Right atrium auricular region (tissue), 2 donors: ENCODE data around the gene UBE2D2. TPM values are rescaled to one million over a fixed set of nuclear protein-coding genes. Genes with fewer than 3 reads are reported as not detected.
"Not testable (repeated sequence)": the region's sequence is repeated elsewhere in the genome, so short reads cannot be mapped to it uniquely, and the experiment has no call there.

ENCODE experiments used
- DNase-seq: peaks from one replicate; pipeline ENCODE4 v3.0.0-alpha.2; 2019; ENCODE audit warnings: low spot score
- H3K27ac ChIP-seq, 2 donors: fragments of 200-600 bp; sonication (generic); 1 replicate in 1 of 2; 2 replicates in 1 of 2; pipeline ENCODE4 v1.5.1; 2016 to 2019
- H3K27me3 ChIP-seq, 2 donors: fragments of 200-600 bp; sonication (generic); one replicate each; pipeline versions ENCODE4 v1.5.1 to v1.6.0; 2017 to 2019
- H3K36me3 ChIP-seq: fragments of 200-600 bp; sonication (generic); one replicate; pipeline ENCODE4 v1.5.1; 2016
- H3K4me1 ChIP-seq, 2 donors: fragments of 200-600 bp; sonication (generic); one replicate each; pipeline versions ENCODE4 v1.5.1 to v1.6.0; 2017 to 2019
- H3K4me3 ChIP-seq, 2 donors: fragments of 200-600 bp; sonication (generic); 1 replicate in 1 of 2; 2 replicates in 1 of 2; pipeline ENCODE4 v1.5.1; 2017 to 2019; ENCODE audit warnings: mild to moderate bottlenecking in 1 of 2, moderate library complexity in 1 of 2
- H3K9me3 ChIP-seq, 2 donors: fragments of 200-600 bp; sonication (generic); one replicate each; pipeline ENCODE4 v1.5.1; 2019
- total RNA-seq, 2 donors: library from RNA; depleted of rRNA; stranded (reverse); fragments of >200 nt; gene quantifications; one replicate each; pipeline ENCODE4 v1.1.0, GENCODE V29; 2016
- TF ChIP-seq, protein P1 (sequence below), 2 donors: fragments of 200-600 bp; sonication (generic); IDR thresholded peaks; one replicate each; pipeline ENCODE4 v1.5.1; 2019; ENCODE audit warnings: antibody characterized with exemption in 2 of 2

UBE2D2 gene
- total RNA-seq, result 10 to 100 TPM; 54.3 to 73.6 TPM

- peak within 1 kb of the TSS; percentile 93 to 96 for H3K4me3 ChIP-seq
- no peaks in the 10 kb centered on the region for H3K36me3 ChIP-seq
- H3K9me3 ChIP-seq, result no peaks in the 10 kb centered on the region
- TF ChIP-seq, protein P1, sequence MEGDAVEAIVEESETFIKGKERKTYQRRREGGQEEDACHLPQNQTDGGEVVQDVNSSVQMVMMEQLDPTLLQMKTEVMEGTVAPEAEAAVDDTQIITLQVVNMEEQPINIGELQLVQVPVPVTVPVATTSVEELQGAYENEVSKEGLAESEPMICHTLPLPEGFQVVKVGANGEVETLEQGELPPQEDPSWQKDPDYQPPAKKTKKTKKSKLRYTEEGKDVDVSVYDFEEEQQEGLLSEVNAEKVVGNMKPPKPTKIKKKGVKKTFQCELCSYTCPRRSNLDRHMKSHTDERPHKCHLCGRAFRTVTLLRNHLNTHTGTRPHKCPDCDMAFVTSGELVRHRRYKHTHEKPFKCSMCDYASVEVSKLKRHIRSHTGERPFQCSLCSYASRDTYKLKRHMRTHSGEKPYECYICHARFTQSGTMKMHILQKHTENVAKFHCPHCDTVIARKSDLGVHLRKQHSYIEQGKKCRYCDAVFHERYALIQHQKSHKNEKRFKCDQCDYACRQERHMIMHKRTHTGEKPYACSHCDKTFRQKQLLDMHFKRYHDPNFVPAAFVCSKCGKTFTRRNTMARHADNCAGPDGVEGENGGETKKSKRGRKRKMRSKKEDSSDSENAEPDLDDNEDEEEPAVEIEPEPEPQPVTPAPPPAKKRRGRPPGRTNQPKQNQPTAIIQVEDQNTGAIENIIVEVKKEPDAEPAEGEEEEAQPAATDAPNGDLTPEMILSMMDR (IDR thresholded peaks at IDR 0.05), result no peak
- peak within 1 kb of the TSS; percentile 96 to 99 for H3K27ac ChIP-seq
- peaks cover 0 to 41% of the 10 kb centered on the region in 2 donors for H3K4me1 ChIP-seq
- peak; percentile 97 for DNase-seq
- H3K27me3 ChIP-seq, result no peaks in the 10 kb centered on the region
Measured at GRCh38 chr5:139560752-139561654, at the start of gene UBE2D2. TSS of gene UBE2D2 (plus strand) at chr5:139561339. CDS start at chr5:139561792, 453 bp downstream.

- TF ChIP-seq, protein P1 (IDR thresholded peaks at IDR 0.05), result no peak
- DNase-seq, result no peak
Measured at GRCh38 chr5:139512786-139513390, 48.3 kb upstream of the UBE2D2 start.

DNA sequence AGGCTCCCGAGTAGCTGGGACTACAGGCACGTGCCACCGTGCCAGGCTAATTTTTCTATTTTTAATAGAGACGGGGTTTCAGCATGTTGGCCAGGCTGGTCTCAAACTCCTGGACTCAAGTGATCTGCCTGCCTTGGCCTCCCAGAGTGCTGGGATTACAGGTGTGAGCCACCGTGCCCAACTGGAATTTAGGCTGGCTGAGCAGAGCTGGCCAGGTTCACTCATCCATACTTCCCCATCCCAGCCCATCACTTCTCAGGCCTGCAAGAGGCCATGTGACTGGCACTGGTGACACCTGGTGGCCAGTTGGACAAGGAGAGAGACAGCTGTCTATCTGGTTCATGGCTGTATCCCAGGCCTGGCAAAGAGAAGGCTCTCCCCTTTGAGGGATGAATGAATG, 47.7 kb upstream of the UBE2D2 start:
- peak; percentile 82 for DNase-seq
- H3K4me1 ChIP-seq, result peaks cover 0 to 18% of the 10 kb centered on the region in 2 donors
- TF ChIP-seq, protein P1 (IDR thresholded peaks at IDR 0.05), result peak; percentile 58 to 78
- H3K27ac ChIP-seq, H3K9me3 ChIP-seq, H3K36me3 ChIP-seq, H3K27me3 ChIP-seq, H3K4me3 ChIP-seq: not testable (repeated sequence)

More at GRCh38 chr5:139512786-139513390, 48.3 kb upstream of the UBE2D2 start:
- Histone ChIP-seq H3K4me1 (peaks cover 0 to 15% of the 10 kb centered on the region in 2 donors), H3K36me3 (no peaks in the 10 kb centered on the region), H3K4me3 (no peak overlapping the region), H3K9me3 (no peaks in the 10 kb centered on the region), H3K27me3 (no peaks in the 10 kb centered on the region), H3K27ac (no peak overlapping the region)

DNA sequence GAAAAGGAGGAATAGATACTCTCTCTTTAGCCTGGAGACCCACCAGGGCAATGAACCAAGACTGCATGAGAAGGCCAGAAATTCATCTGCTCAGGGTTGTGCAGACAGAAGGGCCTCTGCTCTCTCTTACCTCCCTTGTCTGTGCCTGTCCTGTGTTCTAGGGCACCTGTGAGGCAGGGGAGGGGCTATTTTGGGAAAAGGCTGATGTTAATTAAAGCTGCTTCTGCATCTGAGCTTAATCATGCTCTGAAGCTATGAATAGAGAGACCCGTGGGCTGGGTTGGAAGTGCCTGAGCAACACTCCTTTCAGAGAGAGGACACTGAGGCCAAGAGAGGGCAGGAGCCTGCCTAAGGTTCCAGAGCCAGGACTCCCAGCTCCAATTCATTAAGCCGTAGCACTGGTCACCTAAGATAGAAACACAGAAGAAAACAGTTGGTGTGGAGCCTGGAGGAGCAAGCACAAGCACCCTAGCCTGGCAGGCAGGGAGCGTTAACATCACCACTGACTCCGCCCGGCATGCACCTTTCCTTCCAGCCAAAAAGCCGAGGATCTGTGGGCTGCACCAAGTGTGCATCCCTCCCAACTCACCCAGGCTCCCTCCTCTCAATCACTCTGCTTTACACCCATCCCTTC, 47.2 kb upstream of the UBE2D2 start:
- no peaks in the 10 kb centered on the region for H3K36me3 ChIP-seq
- no peaks in the 10 kb centered on the region for H3K9me3 ChIP-seq
- H3K4me3 ChIP-seq, result no peak overlapping the region
- peaks cover 0 to 21% of the 10 kb centered on the region in 2 donors for H3K4me1 ChIP-seq
- TF ChIP-seq, protein P1 (IDR thresholded peaks at IDR 0.05), result no peak
- DNase-seq, result no peak
- H3K27ac ChIP-seq, result no peak overlapping the region
- H3K27me3 ChIP-seq, result no peaks in the 10 kb centered on the region

DNA sequence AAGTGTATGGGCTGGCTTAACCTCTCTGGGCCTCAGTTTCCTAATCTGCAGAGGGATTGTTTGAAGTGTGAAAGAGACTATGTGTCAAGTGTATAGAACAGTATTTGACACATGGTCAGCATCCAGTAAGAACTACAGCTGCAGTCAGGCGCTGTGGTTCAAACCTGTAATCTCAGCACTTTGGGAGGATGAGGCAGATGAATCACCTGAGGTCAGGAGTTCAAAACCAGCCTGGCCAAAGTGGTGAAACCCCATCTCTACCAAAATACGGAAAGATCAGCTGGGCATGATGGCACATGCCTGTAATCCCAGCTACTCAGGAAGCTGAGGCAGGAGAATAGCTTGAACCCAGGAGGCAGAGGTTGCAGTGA, 46.7 kb upstream of the UBE2D2 start:
- no peak for DNase-seq
- H3K4me3 ChIP-seq, result no peak overlapping the region
- H3K27ac ChIP-seq, result no peak overlapping the region
- TF ChIP-seq, protein P1 (IDR thresholded peaks at IDR 0.05), result no peak
- no peaks in the 10 kb centered on the region for H3K9me3 ChIP-seq
- H3K36me3 ChIP-seq, result no peaks in the 10 kb centered on the region
- H3K27me3 ChIP-seq, result no peaks in the 10 kb centered on the region
- H3K4me1 ChIP-seq, result peaks cover 0 to 21% of the 10 kb centered on the region in 2 donors
